HG03060 (cell line): Measurements from ENCODE around the gene CTCFL.

Source experiments
- ATAC-seq: cut with Tn5 transposase; IDR thresholded peaks from one replicate; pipeline ENCODE4 v1.9.1; 2021; ENCODE audit warnings: low read depth, moderate number of reproducible peaks; ENCODE audit not compliant: unreplicated experiment

Gene CTCFL

GRCh38 chr20:57560554-57561355 is 35.8 kb upstream of the CTCFL start, which contains the start of gene PCK1:
Gene PCK1, plus strand, starts transcription at chr20:57561110. Its CDS starts 302 bp downstream, at chr20:57561412.
- no peak for ATAC-seq

- ATAC-seq = no peak
Observed at GRCh38 chr20:57559658-57560553, 35.0 kb upstream of the CTCFL start.

GRCh38 chr20:57559289-57559634 is 34.3 kb upstream of the CTCFL start:
- no peak for ATAC-seq

- ATAC-seq = no peak
Observed at GRCh38 chr20:57558614-57559288, 33.8 kb upstream of the CTCFL start.

- no peak for ATAC-seq
Observed at GRCh38 chr20:57557926-57558613, 33.1 kb upstream of the CTCFL start.

GRCh38 chr20:57556980-57557274 is 32.0 kb upstream of the CTCFL start:
- ATAC-seq = no peak

- ATAC-seq = no peak
Observed at GRCh38 chr20:57555457-57556184, 30.7 kb upstream of the CTCFL start.

- no peak for ATAC-seq
Observed at GRCh38 chr20:57553376-57554018, 28.6 kb upstream of the CTCFL start.

- ATAC-seq = no peak
Observed at GRCh38 chr20:57552471-57552870, 27.5 kb upstream of the CTCFL start.

- ATAC-seq = no peak
Observed at GRCh38 chr20:57548177-57549058, 23.5 kb upstream of the CTCFL start.

GRCh38 chr20:57546956-57547649 is 22.2 kb upstream of the CTCFL start:
- no peak for ATAC-seq

GRCh38 chr20:57545927-57546662 is 21.2 kb upstream of the CTCFL start:
- no peak for ATAC-seq

- ATAC-seq = no peak
Observed at GRCh38 chr20:57544838-57545564, 20.1 kb upstream of the CTCFL start.

GRCh38 chr20:57543754-57544153 is 18.8 kb upstream of the CTCFL start:
- ATAC-seq = no peak

- ATAC-seq = no peak
Observed at GRCh38 chr20:57540890-57541580, 16.1 kb upstream of the CTCFL start.

GRCh38 chr20:57539889-57540288 is 14.9 kb upstream of the CTCFL start:
- ATAC-seq = no peak
